ENCODE data around the gene TCERG1L. TPM values are rescaled to one million over a fixed set of nuclear protein-coding genes. Genes with fewer than 3 reads are reported as not detected.

The TCERG1L gene
- total RNA-seq, 1 experiment from 2014 or later, result not detected

DNA sequence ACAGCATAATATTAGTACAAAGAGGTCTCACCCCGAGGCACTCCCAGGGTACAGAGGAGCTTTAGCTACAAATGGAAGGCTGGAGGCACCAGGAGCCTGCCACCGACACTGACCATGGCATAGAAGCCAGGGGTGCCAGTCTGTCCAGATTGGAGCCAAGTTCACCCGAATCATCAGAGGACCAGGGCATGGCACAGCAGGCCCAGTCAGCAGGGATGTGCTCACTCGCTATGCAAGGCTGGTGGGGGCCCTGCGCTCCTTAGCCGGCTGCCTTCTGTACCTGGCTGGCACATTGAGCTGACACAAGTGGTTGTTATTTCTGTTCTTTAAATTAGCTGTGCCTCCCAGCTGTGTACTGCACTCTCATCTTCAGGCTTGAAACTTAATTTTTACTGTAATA is 149.3 kb downstream of the TCERG1L start:
- no peak overlapping the region for H3K27ac ChIP-seq (ENCODE audit: low read length)
- ChIA-PET CTCF (no interaction called here), POLR2A (no interaction called here)
- in situ Hi-C loops (cut with HindIII; ENCODE audit: low pct_unique_long_range_greater_than_20kb, low sequenced_read_pairs), result no loop called here
- DNase-seq (ENCODE audit: low read depth, low spot score), result no peak
- BruUV-seq (replicated peaks), result no TSS peak
- H3K4me3 ChIP-seq (ENCODE audit: low read depth in 2 of 2, low read length in 2 of 2), result no peak overlapping the region
- no peaks in the 10 kb centered on the region for H3K36me3 ChIP-seq (ENCODE audit: control insufficient read depth, insufficient read depth, low read length)
- ATAC-seq, result no peak
- TF ChIP-seq, protein P1, sequence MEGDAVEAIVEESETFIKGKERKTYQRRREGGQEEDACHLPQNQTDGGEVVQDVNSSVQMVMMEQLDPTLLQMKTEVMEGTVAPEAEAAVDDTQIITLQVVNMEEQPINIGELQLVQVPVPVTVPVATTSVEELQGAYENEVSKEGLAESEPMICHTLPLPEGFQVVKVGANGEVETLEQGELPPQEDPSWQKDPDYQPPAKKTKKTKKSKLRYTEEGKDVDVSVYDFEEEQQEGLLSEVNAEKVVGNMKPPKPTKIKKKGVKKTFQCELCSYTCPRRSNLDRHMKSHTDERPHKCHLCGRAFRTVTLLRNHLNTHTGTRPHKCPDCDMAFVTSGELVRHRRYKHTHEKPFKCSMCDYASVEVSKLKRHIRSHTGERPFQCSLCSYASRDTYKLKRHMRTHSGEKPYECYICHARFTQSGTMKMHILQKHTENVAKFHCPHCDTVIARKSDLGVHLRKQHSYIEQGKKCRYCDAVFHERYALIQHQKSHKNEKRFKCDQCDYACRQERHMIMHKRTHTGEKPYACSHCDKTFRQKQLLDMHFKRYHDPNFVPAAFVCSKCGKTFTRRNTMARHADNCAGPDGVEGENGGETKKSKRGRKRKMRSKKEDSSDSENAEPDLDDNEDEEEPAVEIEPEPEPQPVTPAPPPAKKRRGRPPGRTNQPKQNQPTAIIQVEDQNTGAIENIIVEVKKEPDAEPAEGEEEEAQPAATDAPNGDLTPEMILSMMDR (IDR thresholded peaks at IDR 0.05), result no peak
- TF ChIP-seq SIN3A (IDR thresholded peaks at IDR 0.05; ENCODE audit: borderline replicate concordance, insufficient read depth, low read depth, low read length) (no peak), TCF7L2 (IDR thresholded peaks at IDR 0.05; ENCODE audit: low read depth, low read length) (no peak), POLR2AphosphoS5 (IDR thresholded peaks at IDR 0.05; ENCODE audit: low read depth, low read length) (no peak)
- TF ChIP-seq, protein P2, sequence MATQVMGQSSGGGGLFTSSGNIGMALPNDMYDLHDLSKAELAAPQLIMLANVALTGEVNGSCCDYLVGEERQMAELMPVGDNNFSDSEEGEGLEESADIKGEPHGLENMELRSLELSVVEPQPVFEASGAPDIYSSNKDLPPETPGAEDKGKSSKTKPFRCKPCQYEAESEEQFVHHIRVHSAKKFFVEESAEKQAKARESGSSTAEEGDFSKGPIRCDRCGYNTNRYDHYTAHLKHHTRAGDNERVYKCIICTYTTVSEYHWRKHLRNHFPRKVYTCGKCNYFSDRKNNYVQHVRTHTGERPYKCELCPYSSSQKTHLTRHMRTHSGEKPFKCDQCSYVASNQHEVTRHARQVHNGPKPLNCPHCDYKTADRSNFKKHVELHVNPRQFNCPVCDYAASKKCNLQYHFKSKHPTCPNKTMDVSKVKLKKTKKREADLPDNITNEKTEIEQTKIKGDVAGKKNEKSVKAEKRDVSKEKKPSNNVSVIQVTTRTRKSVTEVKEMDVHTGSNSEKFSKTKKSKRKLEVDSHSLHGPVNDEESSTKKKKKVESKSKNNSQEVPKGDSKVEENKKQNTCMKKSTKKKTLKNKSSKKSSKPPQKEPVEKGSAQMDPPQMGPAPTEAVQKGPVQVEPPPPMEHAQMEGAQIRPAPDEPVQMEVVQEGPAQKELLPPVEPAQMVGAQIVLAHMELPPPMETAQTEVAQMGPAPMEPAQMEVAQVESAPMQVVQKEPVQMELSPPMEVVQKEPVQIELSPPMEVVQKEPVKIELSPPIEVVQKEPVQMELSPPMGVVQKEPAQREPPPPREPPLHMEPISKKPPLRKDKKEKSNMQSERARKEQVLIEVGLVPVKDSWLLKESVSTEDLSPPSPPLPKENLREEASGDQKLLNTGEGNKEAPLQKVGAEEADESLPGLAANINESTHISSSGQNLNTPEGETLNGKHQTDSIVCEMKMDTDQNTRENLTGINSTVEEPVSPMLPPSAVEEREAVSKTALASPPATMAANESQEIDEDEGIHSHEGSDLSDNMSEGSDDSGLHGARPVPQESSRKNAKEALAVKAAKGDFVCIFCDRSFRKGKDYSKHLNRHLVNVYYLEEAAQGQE (IDR thresholded peaks at IDR 0.05; ENCODE audit: insufficient read depth in 1 of 2, low read depth in 2 of 2, low read length in 1 of 2), result no peak
- peaks cover 11% of the 10 kb centered on the region for H3K27me3 ChIP-seq (ENCODE audit: control insufficient read depth, insufficient read depth, low read length)
- no peaks in the 10 kb centered on the region for H3K9me3 ChIP-seq (ENCODE audit: control insufficient read depth, insufficient read depth, low read depth, low read length)
- intact Hi-C loops (cut with micrococcal nuclease; ENCODE audit: unreplicated experiment), result no loop called here
- H3K4me1 ChIP-seq (ENCODE audit: control insufficient read depth, insufficient read depth, low read length), result no peaks in the 10 kb centered on the region

DNA sequence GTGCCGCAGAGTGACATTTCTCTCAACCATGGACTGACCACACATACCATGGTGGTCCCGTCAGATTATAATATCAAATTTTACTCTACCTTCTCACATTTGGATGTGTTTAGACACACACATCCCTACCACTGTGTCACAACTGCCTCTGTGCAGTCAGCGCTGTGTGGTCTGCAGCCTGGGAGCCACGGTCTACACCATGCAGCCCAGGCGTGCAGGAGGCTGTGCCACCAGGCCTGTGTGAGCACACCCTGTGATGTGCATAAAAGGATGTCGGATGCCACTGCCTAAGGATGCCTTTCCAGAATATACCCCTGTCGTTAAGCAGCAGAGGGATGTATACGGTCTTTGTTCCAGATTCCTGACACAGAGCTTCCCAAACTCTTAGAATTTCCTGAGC is 150.4 kb downstream of the TCERG1L start:
- DNase-seq (ENCODE audit: low read depth, low spot score) (no peak), ATAC-seq (no peak)
- TF ChIP-seq POLR2AphosphoS5 (IDR thresholded peaks at IDR 0.05; ENCODE audit: low read depth, low read length), result no peak
- TF ChIP-seq TCF7L2 (IDR thresholded peaks at IDR 0.05; ENCODE audit: low read depth, low read length), result no peak
- TF ChIP-seq, protein P2 (IDR thresholded peaks at IDR 0.05; ENCODE audit: insufficient read depth in 1 of 2, low read depth in 2 of 2, low read length in 1 of 2), result no peak
- no peak for TF ChIP-seq SIN3A (IDR thresholded peaks at IDR 0.05; ENCODE audit: borderline replicate concordance, insufficient read depth, low read depth, low read length)
- TF ChIP-seq, protein P1 (IDR thresholded peaks at IDR 0.05), result no peak
- Histone ChIP-seq H3K27me3 (ENCODE audit: control insufficient read depth, insufficient read depth, low read length) (peaks cover 15% of the 10 kb centered on the region), H3K36me3 (ENCODE audit: control insufficient read depth, insufficient read depth, low read length) (no peaks in the 10 kb centered on the region), H3K9me3 (ENCODE audit: control insufficient read depth, insufficient read depth, low read depth, low read length) (no peaks in the 10 kb centered on the region), H3K27ac (ENCODE audit: low read length) (no peak overlapping the region), H3K4me3 (ENCODE audit: low read depth in 2 of 2, low read length in 2 of 2) (no peak overlapping the region), H3K4me1 (ENCODE audit: control insufficient read depth, insufficient read depth, low read length) (no peaks in the 10 kb centered on the region)
- in situ Hi-C loops (cut with HindIII; ENCODE audit: low pct_unique_long_range_greater_than_20kb, low sequenced_read_pairs), result no loop called here
- intact Hi-C loops (cut with micrococcal nuclease; ENCODE audit: unreplicated experiment), result no loop called here
- ChIA-PET POLR2A (no interaction called here), CTCF (no interaction called here)
- no TSS peak for BruUV-seq (replicated peaks)

Data from Panc1 (cell line).